Astrocyte (in vitro differentiated cells and primary cell): Measurements from ENCODE around the gene NCOA7. TPM values are rescaled to one million over a fixed set of nuclear protein-coding genes. Genes with fewer than 3 reads are reported as not detected.
A peak's percentile ranks its signal among the peaks of the same experiment; 100 is the strongest.

Experiments
- DNase-seq: peaks from one replicate; pipeline ENCODE4 v3.0.0-alpha.2; 2010; ENCODE audit warnings: low read depth
- FAIRE-seq: peaks from 2 replicates; lab custom pipeline; 2011; peaks lifted over from hg19 to GRCh38; lab: Jason Lieb, UNC
- H2AFZ ChIP-seq: 2 replicates; pipeline ENCODE4 v1.6.0; 2012; ENCODE audit warnings: low read depth, low read length, inconsistent platforms
- H3K27ac ChIP-seq: 2 replicates; pipeline ENCODE4 v1.5.1; 2011; ENCODE audit warnings: low read depth, low read length, inconsistent platforms
- H3K27me3 ChIP-seq: 2 replicates; pipeline ENCODE4 v1.6.0; 2011; ENCODE audit warnings: low read length, inconsistent platforms; ENCODE audit not compliant: insufficient read depth
- H3K36me3 ChIP-seq: 2 replicates; pipeline ENCODE4 v1.5.1; 2011; ENCODE audit warnings: low read length, inconsistent platforms; ENCODE audit not compliant: insufficient read depth
- H3K4me1 ChIP-seq: 2 replicates; pipeline ENCODE4 v1.5.1; 2011; ENCODE audit warnings: low read length, inconsistent platforms; ENCODE audit not compliant: insufficient read depth
- H3K4me2 ChIP-seq: 2 replicates; pipeline ENCODE4 v1.6.0; 2012; ENCODE audit warnings: low read length, inconsistent platforms
- H3K4me3 ChIP-seq: 2 replicates; pipeline ENCODE4 v1.5.1; 2011; ENCODE audit warnings: low read depth, mild to moderate bottlenecking, low read length, inconsistent platforms; ENCODE audit not compliant: insufficient read depth
- H3K79me2 ChIP-seq: 2 replicates; pipeline ENCODE4 v1.6.0; 2012; ENCODE audit warnings: mild to moderate bottlenecking, low read length, inconsistent platforms; ENCODE audit not compliant: insufficient read depth
- H3K9ac ChIP-seq: 2 replicates; pipeline ENCODE4 v1.6.0; 2012; ENCODE audit warnings: mild to moderate bottlenecking, low read length, inconsistent platforms
- H3K9me3 ChIP-seq: 2 replicates; pipeline ENCODE4 v1.5.1; 2012; ENCODE audit warnings: low read depth, mild to moderate bottlenecking, low read length, inconsistent platforms; ENCODE audit not compliant: insufficient read depth
- H4K20me1 ChIP-seq: 2 replicates; pipeline ENCODE4 v1.6.0; 2012; ENCODE audit warnings: low read length, inconsistent platforms; ENCODE audit not compliant: insufficient read depth
- H3K27ac Mint-ChIP-seq: one replicate; pipeline ENCODE4 v1.8.0; 2021; ENCODE audit warnings: mild to moderate bottlenecking, mixed read lengths; ENCODE audit not compliant: unreplicated experiment
- H3K27me3 Mint-ChIP-seq: one replicate; pipeline ENCODE4 v1.8.0; 2021; ENCODE audit warnings: low read depth, mixed read lengths; ENCODE audit not compliant: unreplicated experiment
- H3K36me3 Mint-ChIP-seq: one replicate; pipeline ENCODE4 v1.8.0; 2021; ENCODE audit warnings: low read depth, mixed read lengths; ENCODE audit not compliant: unreplicated experiment
- H3K4me1 Mint-ChIP-seq: one replicate; pipeline ENCODE4 v1.8.0; 2021; ENCODE audit warnings: low read depth, mixed read lengths; ENCODE audit not compliant: unreplicated experiment
- H3K4me3 Mint-ChIP-seq: one replicate; pipeline ENCODE4 v1.8.0; 2021; ENCODE audit warnings: mild to moderate bottlenecking, moderate library complexity, mixed read lengths; ENCODE audit not compliant: unreplicated experiment
- H3K9me3 Mint-ChIP-seq: one replicate; pipeline ENCODE4 v1.8.0; 2021; ENCODE audit warnings: mild to moderate bottlenecking, mixed read lengths; ENCODE audit not compliant: unreplicated experiment
- CTCF ChIP-seq: IDR thresholded peaks from 2 replicates; pipeline ENCODE4 v1.5.1; 2011; ENCODE audit warnings: low read depth, mild to moderate bottlenecking, inconsistent platforms, low read length, moderate library complexity; ENCODE audit not compliant: insufficient read depth
- EZH2 ChIP-seq: IDR thresholded peaks from 2 replicates; pipeline ENCODE4 v1.6.1; 2012; ENCODE audit warnings: mild to moderate bottlenecking, low read length, inconsistent platforms; ENCODE audit not compliant: insufficient read depth
- total RNA-seq: library from RNA; stranded (reverse); gene quantifications from 2 replicates; pipeline ENCODE4 v1.2.1, GENCODE V29; 2021

NCOA7 gene
- total RNA-seq, 1 donor from 2014 or later: 26.0 TPM

- Histone ChIP-seq H3K4me2 (peak overlapping the region; percentile 95), H3K4me3 (peak overlapping the region; percentile 69), H3K27me3 (peaks cover 50% of the 10 kb centered on the region), H3K36me3 (no peaks in the 10 kb centered on the region), H3K9me3 (no peaks in the 10 kb centered on the region), H2AFZ (no peak overlapping the region), H3K27ac (no peak overlapping the region), H3K4me1 (peaks cover 15% of the 10 kb centered on the region), H3K9ac (peak overlapping the region; percentile 81), H4K20me1 (no peaks in the 10 kb centered on the region), H3K79me2 (no peaks in the 10 kb centered on the region)
- Mint-ChIP-seq H3K27ac (no peak overlapping the region), H3K36me3 (no peaks in the 10 kb centered on the region), H3K4me1 (peaks cover 8% of the 10 kb centered on the region), H3K4me3 (peak overlapping the region; percentile 69), H3K27me3 (peaks cover 21% of the 10 kb centered on the region), H3K9me3 (no peaks in the 10 kb centered on the region)
- DNase-seq (no peak), FAIRE-seq (no peak)
- TF ChIP-seq EZH2: no peak
- TF ChIP-seq CTCF: no peak
These were observed 39.9 kb upstream of the NCOA7 start for GRCh38 chr6:125750692-125751333.

- Histone ChIP-seq H3K36me3 (no peaks in the 10 kb centered on the region), H3K9ac (no peak overlapping the region), H3K4me2 (peak overlapping the region; percentile 95), H3K27ac (no peak overlapping the region), H3K79me2 (no peaks in the 10 kb centered on the region), H3K4me1 (peaks cover 15% of the 10 kb centered on the region), H4K20me1 (no peaks in the 10 kb centered on the region), H2AFZ (no peak overlapping the region), H3K27me3 (peaks cover 43% of the 10 kb centered on the region), H3K9me3 (no peaks in the 10 kb centered on the region), H3K4me3 (no peak overlapping the region)
- no peak overlapping the region for H3K27ac Mint-ChIP-seq
- peaks cover 2% of the 10 kb centered on the region for H3K9me3 Mint-ChIP-seq
- DNase-seq (no peak), FAIRE-seq (no peak)
- no peak overlapping the region for H3K4me3 Mint-ChIP-seq
- H3K27me3 Mint-ChIP-seq: peaks cover 15% of the 10 kb centered on the region
- peaks cover 7% of the 10 kb centered on the region for H3K4me1 Mint-ChIP-seq
- no peak for TF ChIP-seq EZH2
- no peak for TF ChIP-seq CTCF
- H3K36me3 Mint-ChIP-seq: no peaks in the 10 kb centered on the region
These were observed 39.3 kb upstream of the NCOA7 start for GRCh38 chr6:125751334-125751916.

GRCh38 chr6:125752773-125753172 lies 38.0 kb upstream of the NCOA7 start:
- Histone ChIP-seq H3K4me1 (peaks cover 8% of the 10 kb centered on the region), H3K9me3 (no peaks in the 10 kb centered on the region), H3K36me3 (no peaks in the 10 kb centered on the region), H3K27me3 (peaks cover 34% of the 10 kb centered on the region), H4K20me1 (no peaks in the 10 kb centered on the region), H3K4me3 (no peak overlapping the region), H3K27ac (no peak overlapping the region), H3K4me2 (peak overlapping the region; percentile 2), H2AFZ (no peak overlapping the region), H3K9ac (no peak overlapping the region), H3K79me2 (no peaks in the 10 kb centered on the region)
- Mint-ChIP-seq H3K4me3 (no peak overlapping the region), H3K27ac (no peak overlapping the region), H3K36me3 (no peaks in the 10 kb centered on the region), H3K4me1 (peaks cover 7% of the 10 kb centered on the region), H3K9me3 (peaks cover 2% of the 10 kb centered on the region), H3K27me3 (peaks cover 11% of the 10 kb centered on the region)
- DNase-seq: no peak
- no peak for FAIRE-seq
- no peak for TF ChIP-seq CTCF
- no peak for TF ChIP-seq EZH2
